NB4 (cell line): ENCODE results near the gene MED17.
"Not testable (repeated sequence)": the region's sequence is repeated elsewhere in the genome, so short reads cannot be mapped to it uniquely, and the experiment has no call there.

Source experiments
- DNase-seq: peaks from one replicate; pipeline ENCODE4 v3.0.0; 2010; ENCODE audit warnings: low read depth
- H3K4me3 ChIP-seq: one replicate; pipeline ENCODE4 v1.5.1; 2011; ENCODE audit warnings: mild to moderate bottlenecking, low read depth, low read length, moderate library complexity
- MYC ChIP-seq: IDR thresholded peaks from 2 replicates; pipeline ENCODE4 v1.6.1; 2011; ENCODE audit warnings: low read depth, low read length
- POLR2A ChIP-seq: IDR thresholded peaks from 2 replicates; pipeline ENCODE4 v1.6.1; 2011; ENCODE audit warnings: mild to moderate bottlenecking; ENCODE audit not compliant: insufficient read length; ENCODE audit errors: extremely low read depth
- TF ChIP-seq, protein P1 (sequence below): IDR thresholded peaks from one replicate; pipeline ENCODE4 v1.5.1; 2012; ENCODE audit warnings: low read depth, low read length
- TF ChIP-seq, protein P2 (sequence below): IDR thresholded peaks from 2 replicates; pipeline ENCODE4 v1.6.1; 2011; ENCODE audit warnings: low read depth, low read length

The MED17 gene

DNA sequence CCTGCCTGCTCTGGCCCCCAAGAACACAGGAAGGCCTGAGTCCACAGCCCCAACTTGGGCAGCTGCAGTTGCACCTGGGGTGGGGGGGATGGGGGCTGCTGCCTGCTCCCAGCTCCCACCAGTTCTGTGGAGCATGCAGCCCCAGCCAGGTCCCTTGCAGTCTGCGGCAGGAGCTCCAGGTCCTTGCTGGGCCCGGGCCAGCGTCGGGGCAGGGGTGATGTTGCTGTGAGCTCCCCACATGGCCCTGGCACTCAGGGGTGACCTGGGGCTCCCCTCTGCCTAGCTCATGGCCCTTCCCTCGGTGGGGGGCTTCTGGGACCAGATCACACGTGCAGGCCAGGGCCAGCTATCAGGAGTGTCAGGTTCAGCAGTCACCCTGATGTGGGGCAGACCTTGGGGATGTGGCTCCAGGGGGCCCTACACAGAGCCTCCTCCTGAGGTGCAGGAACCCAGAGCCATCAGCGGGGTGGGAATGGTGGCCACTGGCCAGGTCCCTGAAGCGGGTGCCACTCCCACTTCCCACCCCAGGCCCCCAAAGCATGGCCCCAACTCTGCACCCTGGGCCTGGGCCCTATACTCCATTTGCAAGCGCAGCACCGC lies 10.4 kb upstream of the MED17 start:
- no peak for DNase-seq
- no peak overlapping the region for H3K4me3 ChIP-seq
- TF ChIP-seq POLR2A = no peak
- TF ChIP-seq, protein P1, sequence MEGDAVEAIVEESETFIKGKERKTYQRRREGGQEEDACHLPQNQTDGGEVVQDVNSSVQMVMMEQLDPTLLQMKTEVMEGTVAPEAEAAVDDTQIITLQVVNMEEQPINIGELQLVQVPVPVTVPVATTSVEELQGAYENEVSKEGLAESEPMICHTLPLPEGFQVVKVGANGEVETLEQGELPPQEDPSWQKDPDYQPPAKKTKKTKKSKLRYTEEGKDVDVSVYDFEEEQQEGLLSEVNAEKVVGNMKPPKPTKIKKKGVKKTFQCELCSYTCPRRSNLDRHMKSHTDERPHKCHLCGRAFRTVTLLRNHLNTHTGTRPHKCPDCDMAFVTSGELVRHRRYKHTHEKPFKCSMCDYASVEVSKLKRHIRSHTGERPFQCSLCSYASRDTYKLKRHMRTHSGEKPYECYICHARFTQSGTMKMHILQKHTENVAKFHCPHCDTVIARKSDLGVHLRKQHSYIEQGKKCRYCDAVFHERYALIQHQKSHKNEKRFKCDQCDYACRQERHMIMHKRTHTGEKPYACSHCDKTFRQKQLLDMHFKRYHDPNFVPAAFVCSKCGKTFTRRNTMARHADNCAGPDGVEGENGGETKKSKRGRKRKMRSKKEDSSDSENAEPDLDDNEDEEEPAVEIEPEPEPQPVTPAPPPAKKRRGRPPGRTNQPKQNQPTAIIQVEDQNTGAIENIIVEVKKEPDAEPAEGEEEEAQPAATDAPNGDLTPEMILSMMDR = no peak
- TF ChIP-seq, protein P2, sequence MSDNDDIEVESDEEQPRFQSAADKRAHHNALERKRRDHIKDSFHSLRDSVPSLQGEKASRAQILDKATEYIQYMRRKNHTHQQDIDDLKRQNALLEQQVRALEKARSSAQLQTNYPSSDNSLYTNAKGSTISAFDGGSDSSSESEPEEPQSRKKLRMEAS = no peak
- TF ChIP-seq MYC = no peak

DNA sequence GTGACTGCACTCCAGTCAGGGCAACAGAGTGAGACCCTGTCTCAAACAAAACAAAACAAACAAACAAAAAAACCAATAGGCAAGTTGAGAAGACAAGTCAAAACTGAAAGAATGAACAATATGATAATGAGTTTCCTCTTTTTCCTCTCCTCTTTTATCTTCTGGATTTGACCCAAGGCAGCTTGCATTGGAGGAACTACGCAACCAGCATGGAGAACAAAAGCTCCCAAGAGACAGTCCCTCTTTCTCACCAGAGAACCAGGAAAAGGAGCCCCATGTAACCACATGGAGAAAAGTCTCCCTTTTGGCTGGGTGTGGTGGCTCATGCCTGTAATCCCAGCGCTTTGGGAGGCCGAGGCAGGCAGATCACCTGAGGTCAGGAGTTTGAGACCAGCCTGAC lies 9.5 kb upstream of the MED17 start:
- not testable (repeated sequence) for H3K4me3 ChIP-seq
- DNase-seq = peak; percentile 48

DNA sequence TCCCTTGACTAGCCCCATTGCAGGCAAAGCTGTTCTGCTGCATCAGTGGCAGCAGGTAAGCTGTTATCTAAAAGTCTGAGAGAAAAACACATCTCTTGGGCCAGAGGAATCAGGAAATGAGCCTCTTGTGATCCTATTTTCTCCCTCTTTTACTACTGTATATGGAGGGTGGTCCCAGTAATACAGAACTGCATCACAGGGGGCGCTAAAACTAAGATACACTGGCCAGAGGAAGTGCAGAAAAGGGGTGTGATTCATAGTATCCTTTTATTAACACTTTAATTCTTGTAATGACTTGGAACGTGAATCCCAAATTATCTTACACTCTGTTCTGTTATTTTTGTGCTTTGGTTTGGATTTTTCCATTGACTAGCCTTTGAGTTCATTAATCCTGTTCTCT lies 8.8 kb upstream of the MED17 start:
- TF ChIP-seq, protein P2 = no peak
- TF ChIP-seq, protein P1 = peak; percentile 43
- DNase-seq = peak; percentile 43
- H3K4me3 ChIP-seq = no peak overlapping the region

DNA sequence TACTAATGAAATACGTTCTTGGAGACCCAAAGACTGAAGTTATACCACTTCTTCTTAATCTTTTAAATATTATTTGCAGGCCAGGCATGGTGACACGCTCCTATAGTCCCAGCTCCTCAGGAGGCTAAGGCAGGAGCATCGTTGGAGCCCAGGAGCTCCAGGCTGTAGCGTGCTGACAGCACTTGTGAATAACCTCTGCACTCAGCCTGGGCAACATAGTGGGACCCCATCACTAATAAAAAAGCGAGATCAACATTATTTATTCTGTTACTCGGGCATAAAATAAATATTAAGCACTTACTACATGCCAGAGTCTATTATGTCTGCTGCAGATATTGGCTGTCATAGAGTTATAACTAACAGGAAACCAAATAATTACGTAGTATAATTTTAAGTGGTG lies 720 bp upstream of the MED17 start:
- peak; percentile 11 for DNase-seq
- TF ChIP-seq POLR2A (no peak), MYC (no peak)
- TF ChIP-seq, protein P2 = no peak
- TF ChIP-seq, protein P1 = no peak
- H3K4me3 ChIP-seq = peak overlapping the region; percentile 98

DNA sequence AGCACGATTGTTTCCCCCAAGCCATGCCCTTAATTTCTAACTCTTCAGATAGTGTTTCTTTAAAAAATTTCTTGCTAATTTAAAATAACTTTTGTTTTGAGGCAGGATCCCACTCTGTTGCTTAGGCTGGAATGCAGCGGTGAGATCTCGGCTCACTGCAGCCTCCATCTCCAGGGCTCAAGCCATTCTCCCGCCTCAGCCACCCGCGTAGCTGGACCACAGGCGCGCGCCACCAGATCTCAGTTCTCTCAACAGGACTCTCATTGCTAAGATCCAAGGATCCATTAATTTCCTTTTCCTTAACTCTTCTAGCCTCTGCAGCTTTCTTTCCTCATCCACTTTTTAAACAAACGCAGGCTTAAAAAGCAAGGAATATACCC lies 327 bp upstream of the MED17 start:
- peak overlapping the region; percentile 98 for H3K4me3 ChIP-seq
- TF ChIP-seq MYC = no peak
- no peak for TF ChIP-seq POLR2A
- TF ChIP-seq, protein P2 = no peak
- TF ChIP-seq, protein P1 = no peak
- DNase-seq = no peak

DNA sequence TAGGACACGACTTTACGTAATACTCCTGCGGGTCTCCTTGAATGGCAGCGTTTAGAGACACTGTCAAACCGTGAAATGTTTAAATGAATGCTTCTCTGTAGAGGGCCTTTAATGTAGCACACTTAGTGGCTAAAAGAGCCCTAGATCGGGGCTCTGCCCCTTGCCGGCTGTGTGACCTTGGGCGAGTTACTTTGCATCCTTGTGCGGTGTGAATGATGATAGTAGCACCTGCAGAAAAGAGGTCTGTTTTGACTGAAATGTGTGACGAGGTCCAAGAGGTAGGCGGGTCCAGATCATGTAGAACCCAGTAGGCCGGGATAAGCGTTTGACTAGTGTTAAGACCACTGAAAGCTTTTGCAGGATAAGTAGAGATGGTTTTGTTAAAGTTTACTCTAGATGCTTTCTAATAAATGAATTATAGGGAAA lies 866 bp downstream of the MED17 start:
- no peak for TF ChIP-seq POLR2A
- TF ChIP-seq, protein P2 = no peak
- DNase-seq = no peak
- H3K4me3 ChIP-seq = peak overlapping the region; percentile 98

DNA sequence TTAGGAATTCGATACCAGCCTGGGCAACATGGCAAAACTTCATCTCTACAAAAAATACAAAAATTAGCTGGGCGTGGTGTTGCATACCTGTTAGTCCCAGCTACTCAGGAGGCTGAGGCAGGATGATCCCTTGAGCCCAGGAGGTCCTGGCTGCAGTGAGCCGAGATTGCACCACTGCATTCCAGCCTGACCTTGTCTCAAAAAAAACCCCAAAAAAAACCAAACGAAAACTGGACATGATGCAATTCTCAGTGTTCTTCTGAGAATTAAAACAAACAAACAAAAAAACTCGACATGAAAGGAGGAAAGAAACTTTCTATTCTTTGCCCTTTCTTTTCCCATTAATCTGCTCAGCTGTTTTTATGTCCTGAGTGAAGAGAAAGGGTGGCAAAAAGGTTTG lies 7.4 kb downstream of the MED17 start:
- TF ChIP-seq, protein P1 = no peak
- TF ChIP-seq MYC (no peak), POLR2A (no peak)
- TF ChIP-seq, protein P2 = no peak
- DNase-seq = no peak
- no peak overlapping the region for H3K4me3 ChIP-seq
